Measurements from ENCODE around the gene DSCAML1.
"Not testable (repeated sequence)": the region's sequence is repeated elsewhere in the genome, so short reads cannot be mapped to it uniquely, and the experiment has no call there.

The DSCAML1 gene

GRCh38 chr11:117410238-117410637 lies 386.8 kb downstream of the DSCAML1 start:
- H3K9me3 ChIP-seq (replicated peaks; ENCODE audit: low read length) = no peaks in the 10 kb centered on the region
- no peaks in the 10 kb centered on the region for H3K27me3 ChIP-seq (ENCODE audit: control insufficient read depth, insufficient read depth, low read length)
- peaks cover 45% of the 10 kb centered on the region for H3K36me3 ChIP-seq (ENCODE audit: insufficient read depth, low read length)
- no peak overlapping the region for H3K9ac ChIP-seq (ENCODE audit: low read depth, low read length)
- H3K4me1 ChIP-seq (ENCODE audit: control insufficient read depth, insufficient read depth, low read length) = no peaks in the 10 kb centered on the region
- H3K4me2 ChIP-seq (ENCODE audit: low read length) = no peak overlapping the region
- H3K4me3 ChIP-seq (ENCODE audit: low read length) = no peak overlapping the region

DNA sequence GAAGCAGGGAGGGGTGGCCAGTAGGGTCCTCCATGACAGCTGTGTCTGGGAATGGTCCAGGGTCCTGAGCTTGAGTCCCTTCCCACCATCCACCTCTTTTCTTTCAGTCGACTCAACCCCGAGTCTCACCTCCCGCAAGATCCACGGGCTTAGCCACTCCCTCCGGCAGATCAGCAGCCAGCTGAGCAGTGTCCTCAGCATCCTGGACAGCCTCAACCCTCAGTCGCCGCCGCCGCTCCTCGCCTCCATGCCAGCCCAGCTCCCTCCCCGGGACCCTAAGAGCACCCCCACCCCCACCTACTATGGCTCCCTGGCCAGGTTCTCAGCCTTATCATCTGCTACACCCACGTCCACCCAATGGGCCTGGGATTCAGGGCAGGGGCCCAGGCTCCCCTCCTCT lies 387.5 kb downstream of the DSCAML1 start:
- no peaks in the 10 kb centered on the region for H3K27me3 ChIP-seq (ENCODE audit: control insufficient read depth, insufficient read depth, low read length)
- H3K4me2 ChIP-seq (ENCODE audit: low read length) = no peak overlapping the region
- H3K9me3 ChIP-seq (replicated peaks; ENCODE audit: low read length) = no peaks in the 10 kb centered on the region
- no peaks in the 10 kb centered on the region for H3K4me1 ChIP-seq (ENCODE audit: control insufficient read depth, insufficient read depth, low read length)
- peaks cover 46% of the 10 kb centered on the region for H3K36me3 ChIP-seq (ENCODE audit: insufficient read depth, low read length)
- no peak overlapping the region for H3K4me3 ChIP-seq (ENCODE audit: low read length)
- no peak overlapping the region for H3K9ac ChIP-seq (ENCODE audit: low read depth, low read length)

- no peaks in the 10 kb centered on the region for H3K9me3 ChIP-seq (replicated peaks; ENCODE audit: low read length)
- no peak overlapping the region for H3K4me2 ChIP-seq (ENCODE audit: low read length)
- no peak overlapping the region for H3K9ac ChIP-seq (ENCODE audit: low read depth, low read length)
- peaks cover 46% of the 10 kb centered on the region for H3K36me3 ChIP-seq (ENCODE audit: insufficient read depth, low read length)
- no peaks in the 10 kb centered on the region for H3K27me3 ChIP-seq (ENCODE audit: control insufficient read depth, insufficient read depth, low read length)
- H3K4me1 ChIP-seq (ENCODE audit: control insufficient read depth, insufficient read depth, low read length) = no peaks in the 10 kb centered on the region
- H3K4me3 ChIP-seq (ENCODE audit: low read length) = no peak overlapping the region
Measured at GRCh38 chr11:117408356-117408755, 388.7 kb downstream of the DSCAML1 start.

GRCh38 chr11:117407016-117407415 lies 390.0 kb downstream of the DSCAML1 start:
- H3K36me3 ChIP-seq (ENCODE audit: insufficient read depth, low read length) = peaks cover 46% of the 10 kb centered on the region
- H3K9me3 ChIP-seq (replicated peaks; ENCODE audit: low read length) = no peaks in the 10 kb centered on the region

GRCh38 chr11:117405898-117406297 lies 391.1 kb downstream of the DSCAML1 start:
- H3K9me3 ChIP-seq (replicated peaks; ENCODE audit: low read length); H3K27me3 ChIP-seq (ENCODE audit: control insufficient read depth, insufficient read depth, low read length); H3K4me3 ChIP-seq (ENCODE audit: low read length); H3K4me1 ChIP-seq (ENCODE audit: control insufficient read depth, insufficient read depth, low read length); H3K9ac ChIP-seq (ENCODE audit: low read depth, low read length); H3K4me2 ChIP-seq (ENCODE audit: low read length): not testable (repeated sequence)
- H3K36me3 ChIP-seq (ENCODE audit: insufficient read depth, low read length) = peaks cover 40% of the 10 kb centered on the region

More at GRCh38 chr11:117407016-117407415, 390.0 kb downstream of the DSCAML1 start:
- Histone ChIP-seq H3K4me1 (ENCODE audit: control insufficient read depth, insufficient read depth, low read length) (no peaks in the 10 kb centered on the region), H3K4me3 (ENCODE audit: low read length) (no peak overlapping the region), H3K27me3 (ENCODE audit: control insufficient read depth, insufficient read depth, low read length) (no peaks in the 10 kb centered on the region), H3K4me2 (ENCODE audit: low read length) (no peak overlapping the region), H3K9ac (ENCODE audit: low read depth, low read length) (no peak overlapping the region)

GRCh38 chr11:117399100-117399840 lies 397.7 kb downstream of the DSCAML1 start:
- peaks cover 41% of the 10 kb centered on the region for H3K36me3 ChIP-seq (ENCODE audit: insufficient read depth, low read length)
- not testable (repeated sequence) for H3K9ac ChIP-seq (ENCODE audit: low read depth, low read length); H3K4me1 ChIP-seq (ENCODE audit: control insufficient read depth, insufficient read depth, low read length); H3K4me2 ChIP-seq (ENCODE audit: low read length); H3K4me3 ChIP-seq (ENCODE audit: low read length); H3K9me3 ChIP-seq (replicated peaks; ENCODE audit: low read length); H3K27me3 ChIP-seq (ENCODE audit: control insufficient read depth, insufficient read depth, low read length)

- not testable (repeated sequence) for H3K4me1 ChIP-seq (ENCODE audit: control insufficient read depth, insufficient read depth, low read length); H3K9me3 ChIP-seq (replicated peaks; ENCODE audit: low read length)
Measured at GRCh38 chr11:117398618-117399017, 398.4 kb downstream of the DSCAML1 start.

DNA sequence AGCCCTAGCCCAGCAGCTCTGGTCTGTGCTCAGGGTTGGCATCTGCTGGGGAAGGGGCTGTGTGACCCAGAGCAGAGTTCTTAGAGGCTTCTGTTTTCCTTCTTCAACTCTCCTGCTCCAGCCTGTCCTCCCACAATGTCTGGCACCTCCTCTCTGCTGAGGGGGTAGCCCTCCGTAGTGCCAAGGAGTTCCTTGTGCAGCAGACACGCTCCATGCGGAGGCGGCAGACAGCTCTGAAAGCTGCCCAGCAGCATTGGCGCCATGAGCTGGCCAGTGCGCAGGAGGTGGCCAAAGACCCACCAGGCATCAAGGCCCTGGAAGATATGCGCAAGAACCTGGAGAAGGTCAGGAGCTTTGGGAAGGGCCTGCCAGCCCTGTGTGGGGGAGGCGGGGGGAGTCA lies 400.0 kb downstream of the DSCAML1 start:
- Histone ChIP-seq H3K9me3 (replicated peaks; ENCODE audit: low read length) (no peaks in the 10 kb centered on the region), H3K9ac (ENCODE audit: low read depth, low read length) (no peak overlapping the region), H3K4me1 (ENCODE audit: control insufficient read depth, insufficient read depth, low read length) (no peaks in the 10 kb centered on the region), H3K4me3 (ENCODE audit: low read length) (no peak overlapping the region), H3K36me3 (ENCODE audit: insufficient read depth, low read length) (peaks cover 62% of the 10 kb centered on the region), H3K27me3 (ENCODE audit: control insufficient read depth, insufficient read depth, low read length) (no peaks in the 10 kb centered on the region), H3K4me2 (ENCODE audit: low read length) (no peak overlapping the region)

More at GRCh38 chr11:117398618-117399017, 398.4 kb downstream of the DSCAML1 start:
- peaks cover 47% of the 10 kb centered on the region for H3K36me3 ChIP-seq (ENCODE audit: insufficient read depth, low read length)
- not testable (repeated sequence) for H3K4me3 ChIP-seq (ENCODE audit: low read length); H3K27me3 ChIP-seq (ENCODE audit: control insufficient read depth, insufficient read depth, low read length); H3K4me2 ChIP-seq (ENCODE audit: low read length); H3K9ac ChIP-seq (ENCODE audit: low read depth, low read length)

DNA sequence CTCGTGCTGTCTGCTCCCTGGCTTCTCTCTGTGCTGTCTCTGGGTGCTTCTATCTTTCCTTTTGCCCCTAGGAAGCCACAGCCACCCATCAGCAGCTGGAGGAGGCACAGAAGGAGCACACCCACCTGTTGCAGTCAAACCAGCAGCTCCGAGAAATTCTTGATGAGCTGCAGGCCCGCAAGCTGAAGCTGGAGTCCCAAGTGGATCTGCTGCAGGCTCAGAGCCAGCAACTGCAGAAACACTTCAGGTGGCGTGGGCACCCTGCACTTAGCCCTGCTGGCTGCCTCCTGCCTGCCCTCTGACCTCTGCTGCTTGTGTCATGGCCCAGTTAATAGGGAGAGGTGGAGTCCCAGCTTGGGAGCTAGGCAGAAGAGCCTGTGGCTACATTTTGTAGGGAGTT lies 401.5 kb downstream of the DSCAML1 start:
- Histone ChIP-seq H3K4me1 (ENCODE audit: control insufficient read depth, insufficient read depth, low read length) (no peaks in the 10 kb centered on the region), H3K4me2 (ENCODE audit: low read length) (no peak overlapping the region), H3K9ac (ENCODE audit: low read depth, low read length) (no peak overlapping the region), H3K27me3 (ENCODE audit: control insufficient read depth, insufficient read depth, low read length) (no peaks in the 10 kb centered on the region), H3K36me3 (ENCODE audit: insufficient read depth, low read length) (peaks cover 77% of the 10 kb centered on the region), H3K4me3 (ENCODE audit: low read length) (no peak overlapping the region), H3K9me3 (replicated peaks; ENCODE audit: low read length) (no peaks in the 10 kb centered on the region)

DNA sequence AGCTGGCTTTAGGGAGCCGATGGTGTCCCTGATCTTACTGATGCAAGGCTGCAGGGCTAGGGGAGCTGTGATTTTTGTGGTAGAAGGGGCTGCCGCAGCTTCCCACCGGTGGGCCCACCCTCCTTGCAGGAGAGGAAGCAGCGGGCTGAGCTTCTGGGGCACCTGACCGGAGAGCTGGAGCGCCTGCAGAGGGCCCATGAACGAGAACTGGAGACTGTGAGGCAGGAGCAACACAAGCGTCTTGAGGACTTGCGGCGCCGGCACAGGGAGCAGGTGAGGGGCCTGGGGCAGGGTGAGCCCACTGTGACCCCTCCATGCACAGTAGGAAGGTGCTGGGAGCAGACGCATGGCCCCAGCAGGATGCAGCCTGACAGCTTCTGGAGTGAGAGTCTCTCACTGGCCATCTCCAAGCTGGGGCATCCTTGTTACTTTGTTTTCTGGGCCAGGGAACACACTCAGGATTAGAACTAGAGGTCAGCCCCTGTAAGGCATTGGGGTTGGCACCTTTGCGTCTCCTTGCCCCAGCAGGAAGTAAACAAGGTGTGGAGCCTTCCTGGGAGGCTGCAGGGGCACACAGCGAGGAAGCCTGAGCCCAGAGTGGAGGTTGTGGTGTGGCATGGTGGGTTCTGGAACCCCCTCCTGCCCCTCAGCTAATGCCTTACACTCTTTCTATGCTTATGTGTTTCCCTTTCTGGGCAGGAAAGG lies 402.6 kb downstream of the DSCAML1 start:
- no peak overlapping the region for H3K9ac ChIP-seq (ENCODE audit: low read depth, low read length)
- peaks cover 3% of the 10 kb centered on the region for H3K4me1 ChIP-seq (ENCODE audit: control insufficient read depth, insufficient read depth, low read length)
- H3K27me3 ChIP-seq (ENCODE audit: control insufficient read depth, insufficient read depth, low read length) = no peaks in the 10 kb centered on the region
- H3K4me3 ChIP-seq (ENCODE audit: low read length) = no peak overlapping the region
- H3K4me2 ChIP-seq (ENCODE audit: low read length) = no peak overlapping the region
- peaks cover 77% of the 10 kb centered on the region for H3K36me3 ChIP-seq (ENCODE audit: insufficient read depth, low read length)
- H3K9me3 ChIP-seq (replicated peaks; ENCODE audit: low read length) = no peaks in the 10 kb centered on the region

- peaks cover 6% of the 10 kb centered on the region for H3K4me1 ChIP-seq (ENCODE audit: control insufficient read depth, insufficient read depth, low read length)
- peaks cover 67% of the 10 kb centered on the region for H3K36me3 ChIP-seq (ENCODE audit: insufficient read depth, low read length)
- no peak overlapping the region for H3K4me2 ChIP-seq (ENCODE audit: low read length)
- H3K4me3 ChIP-seq (ENCODE audit: low read length) = no peak overlapping the region
- no peak overlapping the region for H3K9ac ChIP-seq (ENCODE audit: low read depth, low read length)
- H3K27me3 ChIP-seq (ENCODE audit: control insufficient read depth, insufficient read depth, low read length) = no peaks in the 10 kb centered on the region
- H3K9me3 ChIP-seq (replicated peaks; ENCODE audit: low read length) = no peaks in the 10 kb centered on the region
Measured at GRCh38 chr11:117392979-117393378, 404.0 kb downstream of the DSCAML1 start.
